Right lobe of liver (tissue), 4 donors: ENCODE data around the gene KLF14.

ENCODE experiments used
- POLR2A ChIP-seq: fragments of 450-650 bp; IDR thresholded peaks from one replicate; pipeline ENCODE4 v1.6.1; 2017; ENCODE audit warnings: antibody characterized with exemption, mild to moderate bottlenecking
- TF ChIP-seq, protein P1 (sequence below), 4 donors: fragments of 200-600 bp in 3 of 4; fragments of 450-650 bp in 1 of 4; IDR thresholded peaks; one replicate each; pipeline versions ENCODE4 v1.5.1 to v1.8.0; 2016 to 2022; ENCODE audit warnings: antibody characterized with exemption in 4 of 4, mild to moderate bottlenecking in 2 of 4
- donor health status: DM: no; HTN: no; CAD: no.
- donor health status: DM: no; HTN: no; CAD: no.
- donor health status: DM: no; HTN: yes; CAD: no.

DNA sequence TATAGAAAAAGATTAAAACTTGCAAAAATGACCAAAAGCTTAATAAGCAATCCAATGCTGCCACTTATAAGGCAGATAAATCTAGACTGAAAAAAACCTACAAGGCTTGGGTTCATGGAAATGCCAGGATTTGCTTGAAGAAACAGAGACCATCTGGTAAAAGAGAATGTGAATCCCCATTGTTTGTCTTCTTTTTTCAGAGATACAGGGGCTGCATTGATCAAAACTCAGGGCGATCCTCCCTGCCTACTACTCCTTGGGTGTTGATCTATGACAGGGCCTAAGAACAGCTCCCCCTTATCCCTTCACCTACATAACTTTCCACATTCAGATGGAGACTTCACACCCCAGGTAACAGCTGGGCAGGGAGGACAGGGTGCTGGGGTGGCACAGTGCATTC is 44.3 kb downstream of the KLF14 start:
- TF ChIP-seq, protein P1, sequence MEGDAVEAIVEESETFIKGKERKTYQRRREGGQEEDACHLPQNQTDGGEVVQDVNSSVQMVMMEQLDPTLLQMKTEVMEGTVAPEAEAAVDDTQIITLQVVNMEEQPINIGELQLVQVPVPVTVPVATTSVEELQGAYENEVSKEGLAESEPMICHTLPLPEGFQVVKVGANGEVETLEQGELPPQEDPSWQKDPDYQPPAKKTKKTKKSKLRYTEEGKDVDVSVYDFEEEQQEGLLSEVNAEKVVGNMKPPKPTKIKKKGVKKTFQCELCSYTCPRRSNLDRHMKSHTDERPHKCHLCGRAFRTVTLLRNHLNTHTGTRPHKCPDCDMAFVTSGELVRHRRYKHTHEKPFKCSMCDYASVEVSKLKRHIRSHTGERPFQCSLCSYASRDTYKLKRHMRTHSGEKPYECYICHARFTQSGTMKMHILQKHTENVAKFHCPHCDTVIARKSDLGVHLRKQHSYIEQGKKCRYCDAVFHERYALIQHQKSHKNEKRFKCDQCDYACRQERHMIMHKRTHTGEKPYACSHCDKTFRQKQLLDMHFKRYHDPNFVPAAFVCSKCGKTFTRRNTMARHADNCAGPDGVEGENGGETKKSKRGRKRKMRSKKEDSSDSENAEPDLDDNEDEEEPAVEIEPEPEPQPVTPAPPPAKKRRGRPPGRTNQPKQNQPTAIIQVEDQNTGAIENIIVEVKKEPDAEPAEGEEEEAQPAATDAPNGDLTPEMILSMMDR (IDR thresholded peaks at IDR 0.05), result no peak
- no peak for TF ChIP-seq POLR2A
